ENCODE measurements around the gene CLCN4. TPM values are rescaled to one million over a fixed set of nuclear protein-coding genes. Genes with fewer than 3 reads are reported as not detected.

Gene CLCN4
- total and polyA plus RNA-seq, 12 donors, result 1.2 to 13.9 (median 4.1) TPM

GRCh38 chrX:10133980-10134676, 22.6 kb upstream of the CLCN4 start:
- WGBS, 4 donors, result 88 to 94% (median 91%) methylated on average over 17 to 20 of the region's 20 CpGs
- no peaks in the 10 kb centered on the region for H3K9me3 ChIP-seq (replicated peaks in 1 of 3)
- no peak for DNase-seq
- intact Hi-C loops (cut with DNase I), result no loop called here
- no peak overlapping the region for H3K27ac ChIP-seq
- H3K4me3 ChIP-seq, result no peak overlapping the region
- no peaks in the 10 kb centered on the region for H3K27me3 ChIP-seq
- TF ChIP-seq CTCF (IDR thresholded peaks at IDR 0.05) (no peak), POLR2A (IDR thresholded peaks at IDR 0.05) (no peak)
- peaks cover 0 to 22% of the 10 kb centered on the region in 2 donors for H3K36me3 ChIP-seq (replicated peaks in 1 of 2)
- H3K4me1 ChIP-seq (replicated peaks in 1 of 2), result no peaks in the 10 kb centered on the region

GRCh38 chrX:10134921-10135320, 21.9 kb upstream of the CLCN4 start:
- no peaks in the 10 kb centered on the region for H3K9me3 ChIP-seq (replicated peaks in 1 of 3)
- DNase-seq, result no peak
- WGBS, 4 donors, result 82 to 95% (median 93%) methylated on average over 3 to 7 of the region's 7 CpGs
- H3K36me3 ChIP-seq (replicated peaks in 1 of 2), result peaks cover 0 to 25% of the 10 kb centered on the region in 2 donors
- H3K27me3 ChIP-seq, result no peaks in the 10 kb centered on the region
- TF ChIP-seq POLR2A (IDR thresholded peaks at IDR 0.05), result no peak
- intact Hi-C loops (cut with DNase I), result no loop called here
- H3K4me3 ChIP-seq, result no peak overlapping the region
- no peak overlapping the region for H3K27ac ChIP-seq
- no peaks in the 10 kb centered on the region for H3K4me1 ChIP-seq (replicated peaks in 1 of 2)

- TF ChIP-seq CTCF (IDR thresholded peaks at IDR 0.05) (no peak), POLR2A (IDR thresholded peaks at IDR 0.05) (no peak)
- Histone ChIP-seq H3K4me3 (no peak overlapping the region), H3K9me3 (replicated peaks in 1 of 3) (no peaks in the 10 kb centered on the region), H3K27ac (no peak overlapping the region), H3K36me3 (replicated peaks in 1 of 2) (peaks cover 0 to 23% of the 10 kb centered on the region in 2 donors), H3K4me1 (replicated peaks in 1 of 2) (no peaks in the 10 kb centered on the region), H3K27me3 (no peaks in the 10 kb centered on the region)
- intact Hi-C loops (cut with DNase I), result no loop called here
- no peak for DNase-seq
- 87 to 98% (median 92%) methylated on average over 9 to 28 of the region's 28 CpGs for WGBS, 4 donors
Observed at GRCh38 chrX:10135561-10136399, 21.0 kb upstream of the CLCN4 start.

- Histone ChIP-seq H3K27ac (no peak overlapping the region), H3K27me3 (no peaks in the 10 kb centered on the region), H3K4me3 (no peak overlapping the region), H3K36me3 (replicated peaks in 1 of 2) (peaks cover 0 to 23% of the 10 kb centered on the region in 2 donors), H3K4me1 (replicated peaks in 1 of 2) (no peaks in the 10 kb centered on the region), H3K9me3 (replicated peaks in 1 of 3) (no peaks in the 10 kb centered on the region)
- WGBS, 4 donors, result 89 to 100% (median 94%) methylated on average over 1 to 22 of the region's 22 CpGs; no CpG with 5 or more reads in 1 of the 4 donors
- intact Hi-C loops (cut with DNase I), result no loop called here
- TF ChIP-seq POLR2A (IDR thresholded peaks at IDR 0.05) (no peak), CTCF (IDR thresholded peaks at IDR 0.05) (no peak)
- DNase-seq, result no peak
Observed at GRCh38 chrX:10138726-10139125, 18.0 kb upstream of the CLCN4 start.

Measured in adrenal gland (tissue), 12 donors.